HepG2 (cell line): Measurements from ENCODE around the gene SFI1. TPM values are rescaled to one million over a fixed set of nuclear protein-coding genes. Genes with fewer than 3 reads are reported as not detected.

Experiments used
- ATAC-seq: fragments of 200-7000 bp; cut with Tn5 transposase; 3 replicates; pipeline ENCODE4 v1.9.1; 2020; ENCODE audit warnings: mild to moderate bottlenecking, moderate library complexity
- BruUV-seq: library from RNA; stranded (reverse); fragments of 400-500 nt; replicated peaks from 2 replicates; lab custom pipeline; 2021; lab: Mats Ljungman, UMichigan
- CTCF ChIA-PET: fragments of 300-600 bp; formaldehyde crosslinking; extraction: SDS; loops from one replicate; lab custom pipeline; 2021; ENCODE audit warnings: low total read pairs, inconsistent platforms, low intra/inter-chr PET ratio; lab: Yijun Ruan, JAX
- POLR2A ChIA-PET: fragments of 350-600 bp; sonication (Branson Sonifier 250); formaldehyde crosslinking; loops from one replicate; lab custom pipeline; 2020; ENCODE audit warnings: antibody characterized with exemption, inconsistent platforms; lab: Yijun Ruan, JAX
- DNase-seq: peaks from one replicate; pipeline ENCODE4 v3.0.0-alpha.2; 2015; ENCODE audit warnings: low spot score
- FAIRE-seq: peaks from 3 replicates; lab custom pipeline; 2011; peaks lifted over from hg19 to GRCh38; lab: Jason Lieb, UNC
- H2AFZ ChIP-seq: one replicate; pipeline ENCODE4 v1.6.1; 2011; ENCODE audit warnings: low read length, inconsistent platforms
- H3K27ac ChIP-seq: fragments of 300-600 bp; 3 replicates; pipeline ENCODE4 v1.8.0; 2011; ENCODE audit warnings: mixed run types, mild to moderate bottlenecking, mixed read lengths, low read length, inconsistent platforms; ENCODE audit not compliant: insufficient read depth; ENCODE audit errors: extremely low read length
- H3K27me3 ChIP-seq, 2 experiments: fragments of 200-600 bp in 1 of 2; 2 replicates in 1 of 2; 3 replicates in 1 of 2; pipeline versions ENCODE4 v1.6.0 to v1.8.0; 2011; ENCODE audit warnings: low read length in 2 of 2, mild to moderate bottlenecking in 2 of 2, moderate library complexity in 2 of 2, inconsistent platforms in 1 of 2; ENCODE audit not compliant: insufficient read depth in 2 of 2, control insufficient read depth in 1 of 2
- H3K36me3 ChIP-seq, 2 experiments: fragments of 200-600 bp in 1 of 2; replicated peaks in 1 of 2; 2 replicates in 1 of 2; 3 replicates in 1 of 2; pipeline versions ENCODE4 v1.5.1 to v1.8.0; 2011; ENCODE audit warnings: low read length in 2 of 2, inconsistent platforms in 1 of 2; ENCODE audit not compliant: insufficient read depth in 2 of 2, control insufficient read depth in 1 of 2
- H3K4me1 ChIP-seq: 2 replicates; pipeline ENCODE4 v1.5.1; 2012; ENCODE audit warnings: low read length, inconsistent platforms; ENCODE audit not compliant: insufficient read depth
- H3K4me2 ChIP-seq: 2 replicates; pipeline ENCODE4 v1.6.0; 2011; ENCODE audit warnings: low read depth, low read length, inconsistent platforms
- H3K4me3 ChIP-seq, 3 experiments: fragments of 200-600 bp in 1 of 3; sonication (generic), shearing (Covaris generic) in 1 of 3; replicated peaks in 1 of 3; 2 replicates each; pipeline ENCODE4 v1.5.1; 2011 to 2016; ENCODE audit warnings: low read length in 3 of 3, inconsistent platforms in 2 of 3, low read depth in 2 of 3, mild to moderate bottlenecking in 2 of 3, control low read depth in 1 of 3, mixed read lengths in 1 of 3; ENCODE audit not compliant: insufficient read depth in 1 of 3
- H3K79me2 ChIP-seq: one replicate; pipeline ENCODE4 v1.6.1; 2011; ENCODE audit warnings: low read length, inconsistent platforms; ENCODE audit not compliant: insufficient read depth
- H3K9ac ChIP-seq: 2 replicates; pipeline ENCODE4 v1.6.0; 2011; ENCODE audit warnings: mild to moderate bottlenecking, low read depth, low read length, inconsistent platforms; ENCODE audit not compliant: insufficient read depth
- H3K9me3 ChIP-seq: 2 replicates; pipeline ENCODE4 v1.5.1; 2012; ENCODE audit warnings: mild to moderate bottlenecking, low read length
- H4K20me1 ChIP-seq: 2 replicates; pipeline ENCODE4 v1.6.0; 2011; ENCODE audit warnings: inconsistent platforms, mild to moderate bottlenecking, low read length, moderate library complexity; ENCODE audit not compliant: insufficient read depth
- AGO2 ChIP-seq: fragments of 200-400 bp; formaldehyde crosslinking; optimal IDR thresholded peaks from 2 replicates; pipeline ENCODE3; 2017; ENCODE audit warnings: mild to moderate bottlenecking, low read depth, low read length, moderate library complexity
- HIVEP1 ChIP-seq: sonication (generic); formaldehyde crosslinking; IDR thresholded peaks from 2 replicates; pipeline ENCODE4 v1.4.0; 2020; ENCODE audit warnings: mild to moderate bottlenecking, missing genetic modification reagents
- ZNF768 ChIP-seq: sonication (generic); formaldehyde crosslinking; IDR thresholded peaks from 2 replicates; pipeline ENCODE4 v1.4.0; 2020; ENCODE audit warnings: missing genetic modification reagents
- WGBS: methylation state at CpG from one replicate; pipeline ENCODE4 v1.1.6; 2017; ENCODE audit warnings: low lambda C conversion rate; 5-methylcytosine and 5-hydroxymethylcytosine counted together
- in situ Hi-C: cut with HindIII; loops from 2 replicates; pipeline ENCODE4 v1.10.0; 2017; ENCODE audit warnings: low pct_unique_long_range_greater_than_20kb; ENCODE audit not compliant: extremely low pct_ligation_motif_present
- intact Hi-C: fragments of 100-400 bp; cut with micrococcal nuclease; formaldehyde crosslinking; loops from one replicate; pipeline ENCODE4 v1.10.0; 2022; ENCODE audit not compliant: unreplicated experiment
- polyA plus RNA-seq, 8 experiments: library from polyadenylated mRNA; depleted of rRNA in 3 of 8; stranded (reverse) in 7 of 8; unstranded in 1 of 8; fragments of >200 nt; fragmentation: Illumina TruSeq in 4 of 8; extraction: Trizol in 4 of 8; gene quantifications; 2 replicates each; pipeline versions ENCODE4 v1.2.1 to v1.2.3, GENCODE V29; 2011 to 2016; ENCODE audit warnings: low read depth in 4 of 8, missing spikeins in 1 of 8, mixed read lengths in 1 of 8; ENCODE audit not compliant: insufficient read depth in 1 of 8
- total RNA-seq, 5 experiments: library from RNA; depleted of rRNA; stranded (reverse); fragments of >200 nt; fragmentation: Illumina TruSeq; extraction: Trizol; gene quantifications; 2 replicates each; pipeline ENCODE4 v1.2.3, GENCODE V29; 2016; ENCODE audit warnings: low read depth in 1 of 5
- TF ChIP-seq, protein P1 (sequence below): sonication (generic); formaldehyde crosslinking; IDR thresholded peaks from 2 replicates; pipeline ENCODE4 v1.5.0; 2020; ENCODE audit warnings: mild to moderate bottlenecking, missing genetic modification reagents, borderline replicate concordance

SFI1 gene
- total and polyA plus RNA-seq, 2 of the 13 experiments (the other 11 are each of a cell fraction or from before 2014, with no cell fraction given) = 20.5 to 40.1 TPM

GRCh38 chr22:31620756-31621480 lies 124.6 kb downstream of the SFI1 start:
- TF ChIP-seq, protein P1, sequence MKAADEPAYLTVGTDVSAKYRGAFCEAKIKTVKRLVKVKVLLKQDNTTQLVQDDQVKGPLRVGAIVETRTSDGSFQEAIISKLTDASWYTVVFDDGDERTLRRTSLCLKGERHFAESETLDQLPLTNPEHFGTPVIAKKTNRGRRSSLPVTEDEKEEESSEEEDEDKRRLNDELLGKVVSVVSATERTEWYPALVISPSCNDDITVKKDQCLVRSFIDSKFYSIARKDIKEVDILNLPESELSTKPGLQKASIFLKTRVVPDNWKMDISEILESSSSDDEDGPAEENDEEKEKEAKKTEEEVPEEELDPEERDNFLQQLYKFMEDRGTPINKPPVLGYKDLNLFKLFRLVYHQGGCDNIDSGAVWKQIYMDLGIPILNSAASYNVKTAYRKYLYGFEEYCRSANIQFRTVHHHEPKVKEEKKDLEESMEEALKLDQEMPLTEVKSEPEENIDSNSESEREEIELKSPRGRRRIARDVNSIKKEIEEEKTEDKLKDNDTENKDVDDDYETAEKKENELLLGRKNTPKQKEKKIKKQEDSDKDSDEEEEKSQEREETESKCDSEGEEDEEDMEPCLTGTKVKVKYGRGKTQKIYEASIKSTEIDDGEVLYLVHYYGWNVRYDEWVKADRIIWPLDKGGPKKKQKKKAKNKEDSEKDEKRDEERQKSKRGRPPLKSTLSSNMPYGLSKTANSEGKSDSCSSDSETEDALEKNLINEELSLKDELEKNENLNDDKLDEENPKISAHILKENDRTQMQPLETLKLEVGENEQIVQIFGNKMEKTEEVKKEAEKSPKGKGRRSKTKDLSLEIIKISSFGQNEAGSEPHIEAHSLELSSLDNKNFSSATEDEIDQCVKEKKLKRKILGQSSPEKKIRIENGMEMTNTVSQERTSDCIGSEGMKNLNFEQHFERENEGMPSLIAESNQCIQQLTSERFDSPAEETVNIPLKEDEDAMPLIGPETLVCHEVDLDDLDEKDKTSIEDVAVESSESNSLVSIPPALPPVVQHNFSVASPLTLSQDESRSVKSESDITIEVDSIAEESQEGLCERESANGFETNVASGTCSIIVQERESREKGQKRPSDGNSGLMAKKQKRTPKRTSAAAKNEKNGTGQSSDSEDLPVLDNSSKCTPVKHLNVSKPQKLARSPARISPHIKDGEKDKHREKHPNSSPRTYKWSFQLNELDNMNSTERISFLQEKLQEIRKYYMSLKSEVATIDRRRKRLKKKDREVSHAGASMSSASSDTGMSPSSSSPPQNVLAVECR (CRISPR knock-in tag) = 0 out of 2 replicates have a peak, but pooled peaks have one; percentile 4
- TF ChIP-seq AGO2 = peak; percentile 80
- TF ChIP-seq HIVEP1 (CRISPR knock-in tag) = no peak
- no peak for TF ChIP-seq ZNF768 (CRISPR knock-in tag)
- DNase-seq = no peak
- Histone ChIP-seq H3K9ac (no peak overlapping the region), H3K27me3 (no peaks in the 10 kb centered on the region), H3K4me3 (no peak overlapping the region), H3K36me3 (peaks cover 31 to 49% of the 10 kb centered on the region in 2 experiments; a peak in 4 of 5 replicates), H3K79me2 (peaks cover 16% of the 10 kb centered on the region), H3K9me3 (no peaks in the 10 kb centered on the region), H3K27ac (no peak overlapping the region), H4K20me1 (peaks cover 13% of the 10 kb centered on the region; the same call in 1 of the 2 replicates), H2AFZ (no peak overlapping the region), H3K4me1 (peaks cover 21% of the 10 kb centered on the region), H3K4me2 (no peak overlapping the region)
- intact Hi-C loops (no loop called here), in situ Hi-C loops (no loop called here)
- BruUV-seq = no TSS peak
- ATAC-seq = no peak
- 100% methylated on average over 5 of the region's 20 CpGs for WGBS
- CTCF ChIA-PET = no interaction called here
- POLR2A ChIA-PET = interaction anchor here (1.1 kb wide), 1 partner anchor 10 kb away, joined by 3 read pairs; no protein-coding TSS in a partner anchor
- FAIRE-seq = no peak
